ENCODE data around the gene CAV3.

GRCh38 chr3:8757551-8758518 lies 24.2 kb downstream of the CAV3 start:
- no peak for TF ChIP-seq CTCF (IDR thresholded peaks at IDR 0.05)
- TF ChIP-seq POLR2A (IDR thresholded peaks at IDR 0.05), result no peak
- no peak for TF ChIP-seq POLR2AphosphoS5 (IDR thresholded peaks at IDR 0.05)

Data from breast epithelium (tissue), 3 donors.